GM12878 (cell line): ENCODE results near the gene FARS2. TPM values are rescaled to one million over a fixed set of nuclear protein-coding genes. Genes with fewer than 3 reads are reported as not detected.

ENCODE experiments used
- CBX5 ChIP-seq: sonication (generic); IDR thresholded peaks from 2 replicates; pipeline ENCODE4 v1.6.1; 2016; ENCODE audit warnings: low read depth, moderate library complexity, mild to moderate bottlenecking, inconsistent platforms
- GABPA ChIP-seq: IDR thresholded peaks from 2 replicates; pipeline ENCODE4 v1.6.1; 2014; ENCODE audit warnings: antibody characterized with exemption, low read depth, mild to moderate bottlenecking, inconsistent platforms
- LARP7 ChIP-seq: fragments of 450-650 bp; IDR thresholded peaks from 2 replicates; pipeline ENCODE4 v1.6.1; 2017; ENCODE audit warnings: mild to moderate bottlenecking
- MTA3 ChIP-seq: IDR thresholded peaks from 2 replicates; pipeline ENCODE4 v1.6.1; 2012; ENCODE audit warnings: low read length, inconsistent platforms, borderline replicate concordance
- MXI1 ChIP-seq: fragments of 150-350 bp; IDR thresholded peaks from 2 replicates; pipeline ENCODE4 v1.6.1; 2011; ENCODE audit warnings: low read depth, mild to moderate bottlenecking, inconsistent platforms, low read length, improper control_type of control experiment
- NR2C1 ChIP-seq: fragments of 450-650 bp; IDR thresholded peaks from 2 replicates; pipeline ENCODE4 v1.6.1; 2017; ENCODE audit warnings: antibody characterized with exemption, mild to moderate bottlenecking, moderate library complexity
- POLR2AphosphoS5 ChIP-seq: IDR thresholded peaks from 2 replicates; pipeline ENCODE4 v1.6.1; 2011; ENCODE audit warnings: mild to moderate bottlenecking, low read length, inconsistent platforms
- SPI1 ChIP-seq: IDR thresholded peaks from 2 replicates; pipeline ENCODE4 v1.6.1; 2011; ENCODE audit warnings: low read depth, mild to moderate bottlenecking, low read length, moderate library complexity, borderline replicate concordance; ENCODE audit not compliant: insufficient read depth
- STAT1 ChIP-seq: fragments of 450-650 bp; conservative IDR thresholded peaks from 2 replicates; pipeline ENCODE4 v1.6.1; 2014; ENCODE audit warnings: antibody characterized with exemption, mild to moderate bottlenecking
- SUPT20H ChIP-seq: IDR thresholded peaks from 2 replicates; pipeline ENCODE4 v1.6.1; 2011; ENCODE audit warnings: low read depth, mild to moderate bottlenecking, low read length, moderate library complexity, borderline replicate concordance; ENCODE audit not compliant: control insufficient read depth
- polyA plus RNA-seq, 11 experiments: library from polyadenylated mRNA; depleted of rRNA in 4 of 11; unstranded in 6 of 11; stranded (reverse) in 5 of 11; fragments of >200 nt; fragmentation: Nextera tagmentation in 4 of 11; fragmentation: Illumina TruSeq in 1 of 11; extraction: Ambion mirVana in 4 of 11; extraction: Trizol in 1 of 11; gene quantifications; 1 replicate in 1 of 11; 2 replicates in 10 of 11; pipeline versions ENCODE4 v1.2.1 to v1.2.3, GENCODE V29; 2011 to 2016; ENCODE audit warnings: inconsistent platforms in 2 of 11, missing spikeins in 2 of 11, low read depth in 1 of 11
- total RNA-seq, 4 experiments: library from RNA; depleted of rRNA in 3 of 4; stranded (reverse); fragments of >200 nt in 3 of 4; fragmentation: Illumina TruSeq in 1 of 4; extraction: Trizol in 1 of 4; gene quantifications; 2 replicates each; pipeline versions ENCODE4 v1.2.1 to v1.2.3, GENCODE V29; 2013 to 2021
- TF ChIP-seq, protein P1 (sequence below): fragments of 450-650 bp; IDR thresholded peaks from 2 replicates; pipeline ENCODE4 v1.6.1; 2016; ENCODE audit warnings: mild to moderate bottlenecking
- TF ChIP-seq, protein P2 (sequence below): fragments of 450-650 bp; IDR thresholded peaks from 2 replicates; pipeline ENCODE4 v1.6.1; 2016; ENCODE audit warnings: mild to moderate bottlenecking
- TF ChIP-seq, protein P3 (sequence below): fragments of 150-350 bp; IDR thresholded peaks from 2 replicates; pipeline ENCODE4 v1.6.1; 2016; ENCODE audit warnings: low read depth, low read length
- TF ChIP-seq, protein P4 (sequence below): IDR thresholded peaks from 2 replicates; pipeline ENCODE4 v1.6.1; 2012; ENCODE audit warnings: low read depth, low read length, improper control_type of control experiment
- TF ChIP-seq, protein P5 (sequence below): IDR thresholded peaks from 2 replicates; pipeline ENCODE4 v1.6.1; 2012; ENCODE audit warnings: low read depth, low read length, improper control_type of control experiment
- TF ChIP-seq, protein P6 (sequence below): fragments of 450-650 bp; IDR thresholded peaks from 2 replicates; pipeline ENCODE4 v1.6.1; 2014; ENCODE audit warnings: mild to moderate bottlenecking
- TF ChIP-seq, protein P7 (sequence below): fragments of 450-650 bp; IDR thresholded peaks from 2 replicates; pipeline ENCODE4 v1.6.1; 2016; ENCODE audit warnings: mild to moderate bottlenecking, moderate library complexity, borderline replicate concordance

FARS2 gene
- total and polyA plus RNA-seq, 10 of the 15 experiments (the other 5 are each of a cell fraction or from before 2014, with no cell fraction given) = 16.8 to 46.7 (median 25.6) TPM

DNA sequence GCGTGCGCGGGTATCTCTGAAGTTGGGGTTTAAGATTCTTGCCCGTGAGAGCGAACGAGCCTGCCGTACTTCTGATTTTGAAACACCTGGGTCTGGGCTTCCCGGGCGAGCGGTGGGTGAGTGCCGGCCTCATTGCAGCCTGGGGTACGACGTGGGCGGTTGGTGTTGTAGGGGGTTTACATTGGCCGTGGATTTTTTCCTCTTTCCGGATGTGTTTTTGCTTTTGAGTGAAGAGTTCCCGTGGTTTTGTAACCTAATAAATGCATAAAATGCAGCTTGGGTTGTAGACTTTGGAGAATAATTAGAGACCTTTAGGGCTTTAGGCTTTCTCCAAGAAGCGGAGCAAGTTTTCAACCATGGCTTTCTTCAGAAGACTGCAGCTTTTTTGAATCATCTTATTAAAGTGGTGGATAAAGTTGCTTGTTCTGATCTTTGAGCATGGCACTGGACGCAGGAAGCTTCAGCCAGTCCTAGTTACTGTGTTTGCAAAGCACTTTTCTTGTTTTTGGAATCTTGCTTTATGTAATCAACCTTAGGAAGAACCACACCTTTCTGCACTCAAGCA lies 314 bp downstream of the FARS2 start (continued):
- no peak for TF ChIP-seq STAT1
- no peak for TF ChIP-seq LARP7
- TF ChIP-seq CBX5 = no peak
- no peak for TF ChIP-seq SUPT20H
- TF ChIP-seq NR2C1 = no peak
- TF ChIP-seq, protein P1, sequence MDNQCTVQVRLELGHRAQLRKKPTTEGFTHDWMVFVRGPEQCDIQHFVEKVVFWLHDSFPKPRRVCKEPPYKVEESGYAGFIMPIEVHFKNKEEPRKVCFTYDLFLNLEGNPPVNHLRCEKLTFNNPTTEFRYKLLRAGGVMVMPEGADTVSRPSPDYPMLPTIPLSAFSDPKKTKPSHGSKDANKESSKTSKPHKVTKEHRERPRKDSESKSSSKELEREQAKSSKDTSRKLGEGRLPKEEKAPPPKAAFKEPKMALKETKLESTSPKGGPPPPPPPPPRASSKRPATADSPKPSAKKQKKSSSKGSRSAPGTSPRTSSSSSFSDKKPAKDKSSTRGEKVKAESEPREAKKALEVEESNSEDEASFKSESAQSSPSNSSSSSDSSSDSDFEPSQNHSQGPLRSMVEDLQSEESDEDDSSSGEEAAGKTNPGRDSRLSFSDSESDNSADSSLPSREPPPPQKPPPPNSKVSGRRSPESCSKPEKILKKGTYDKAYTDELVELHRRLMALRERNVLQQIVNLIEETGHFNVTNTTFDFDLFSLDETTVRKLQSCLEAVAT = no peak
- TF ChIP-seq, protein P2, sequence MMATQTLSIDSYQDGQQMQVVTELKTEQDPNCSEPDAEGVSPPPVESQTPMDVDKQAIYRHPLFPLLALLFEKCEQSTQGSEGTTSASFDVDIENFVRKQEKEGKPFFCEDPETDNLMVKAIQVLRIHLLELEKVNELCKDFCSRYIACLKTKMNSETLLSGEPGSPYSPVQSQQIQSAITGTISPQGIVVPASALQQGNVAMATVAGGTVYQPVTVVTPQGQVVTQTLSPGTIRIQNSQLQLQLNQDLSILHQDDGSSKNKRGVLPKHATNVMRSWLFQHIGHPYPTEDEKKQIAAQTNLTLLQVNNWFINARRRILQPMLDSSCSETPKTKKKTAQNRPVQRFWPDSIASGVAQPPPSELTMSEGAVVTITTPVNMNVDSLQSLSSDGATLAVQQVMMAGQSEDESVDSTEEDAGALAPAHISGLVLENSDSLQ = no peak
- no peak for TF ChIP-seq MXI1
- TF ChIP-seq, protein P3, sequence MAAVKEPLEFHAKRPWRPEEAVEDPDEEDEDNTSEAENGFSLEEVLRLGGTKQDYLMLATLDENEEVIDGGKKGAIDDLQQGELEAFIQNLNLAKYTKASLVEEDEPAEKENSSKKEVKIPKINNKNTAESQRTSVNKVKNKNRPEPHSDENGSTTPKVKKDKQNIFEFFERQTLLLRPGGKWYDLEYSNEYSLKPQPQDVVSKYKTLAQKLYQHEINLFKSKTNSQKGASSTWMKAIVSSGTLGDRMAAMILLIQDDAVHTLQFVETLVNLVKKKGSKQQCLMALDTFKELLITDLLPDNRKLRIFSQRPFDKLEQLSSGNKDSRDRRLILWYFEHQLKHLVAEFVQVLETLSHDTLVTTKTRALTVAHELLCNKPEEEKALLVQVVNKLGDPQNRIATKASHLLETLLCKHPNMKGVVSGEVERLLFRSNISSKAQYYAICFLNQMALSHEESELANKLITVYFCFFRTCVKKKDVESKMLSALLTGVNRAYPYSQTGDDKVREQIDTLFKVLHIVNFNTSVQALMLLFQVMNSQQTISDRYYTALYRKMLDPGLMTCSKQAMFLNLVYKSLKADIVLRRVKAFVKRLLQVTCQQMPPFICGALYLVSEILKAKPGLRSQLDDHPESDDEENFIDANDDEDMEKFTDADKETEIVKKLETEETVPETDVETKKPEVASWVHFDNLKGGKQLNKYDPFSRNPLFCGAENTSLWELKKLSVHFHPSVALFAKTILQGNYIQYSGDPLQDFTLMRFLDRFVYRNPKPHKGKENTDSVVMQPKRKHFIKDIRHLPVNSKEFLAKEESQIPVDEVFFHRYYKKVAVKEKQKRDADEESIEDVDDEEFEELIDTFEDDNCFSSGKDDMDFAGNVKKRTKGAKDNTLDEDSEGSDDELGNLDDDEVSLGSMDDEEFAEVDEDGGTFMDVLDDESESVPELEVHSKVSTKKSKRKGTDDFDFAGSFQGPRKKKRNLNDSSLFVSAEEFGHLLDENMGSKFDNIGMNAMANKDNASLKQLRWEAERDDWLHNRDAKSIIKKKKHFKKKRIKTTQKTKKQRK = no peak
- TF ChIP-seq, protein P4, sequence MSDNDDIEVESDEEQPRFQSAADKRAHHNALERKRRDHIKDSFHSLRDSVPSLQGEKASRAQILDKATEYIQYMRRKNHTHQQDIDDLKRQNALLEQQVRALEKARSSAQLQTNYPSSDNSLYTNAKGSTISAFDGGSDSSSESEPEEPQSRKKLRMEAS = no peak; the same call in 1 of the 2 replicates
- TF ChIP-seq MTA3 = no peak
- no peak for TF ChIP-seq GABPA
- TF ChIP-seq, protein P5, sequence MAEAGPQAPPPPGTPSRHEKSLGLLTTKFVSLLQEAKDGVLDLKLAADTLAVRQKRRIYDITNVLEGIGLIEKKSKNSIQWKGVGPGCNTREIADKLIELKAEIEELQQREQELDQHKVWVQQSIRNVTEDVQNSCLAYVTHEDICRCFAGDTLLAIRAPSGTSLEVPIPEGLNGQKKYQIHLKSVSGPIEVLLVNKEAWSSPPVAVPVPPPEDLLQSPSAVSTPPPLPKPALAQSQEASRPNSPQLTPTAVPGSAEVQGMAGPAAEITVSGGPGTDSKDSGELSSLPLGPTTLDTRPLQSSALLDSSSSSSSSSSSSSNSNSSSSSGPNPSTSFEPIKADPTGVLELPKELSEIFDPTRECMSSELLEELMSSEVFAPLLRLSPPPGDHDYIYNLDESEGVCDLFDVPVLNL = no peak
- TF ChIP-seq, protein P6, sequence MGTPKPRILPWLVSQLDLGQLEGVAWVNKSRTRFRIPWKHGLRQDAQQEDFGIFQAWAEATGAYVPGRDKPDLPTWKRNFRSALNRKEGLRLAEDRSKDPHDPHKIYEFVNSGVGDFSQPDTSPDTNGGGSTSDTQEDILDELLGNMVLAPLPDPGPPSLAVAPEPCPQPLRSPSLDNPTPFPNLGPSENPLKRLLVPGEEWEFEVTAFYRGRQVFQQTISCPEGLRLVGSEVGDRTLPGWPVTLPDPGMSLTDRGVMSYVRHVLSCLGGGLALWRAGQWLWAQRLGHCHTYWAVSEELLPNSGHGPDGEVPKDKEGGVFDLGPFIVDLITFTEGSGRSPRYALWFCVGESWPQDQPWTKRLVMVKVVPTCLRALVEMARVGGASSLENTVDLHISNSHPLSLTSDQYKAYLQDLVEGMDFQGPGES = no peak
- TF ChIP-seq SPI1 = no peak
- TF ChIP-seq POLR2AphosphoS5 = peak; percentile 77
- TF ChIP-seq, protein P7, sequence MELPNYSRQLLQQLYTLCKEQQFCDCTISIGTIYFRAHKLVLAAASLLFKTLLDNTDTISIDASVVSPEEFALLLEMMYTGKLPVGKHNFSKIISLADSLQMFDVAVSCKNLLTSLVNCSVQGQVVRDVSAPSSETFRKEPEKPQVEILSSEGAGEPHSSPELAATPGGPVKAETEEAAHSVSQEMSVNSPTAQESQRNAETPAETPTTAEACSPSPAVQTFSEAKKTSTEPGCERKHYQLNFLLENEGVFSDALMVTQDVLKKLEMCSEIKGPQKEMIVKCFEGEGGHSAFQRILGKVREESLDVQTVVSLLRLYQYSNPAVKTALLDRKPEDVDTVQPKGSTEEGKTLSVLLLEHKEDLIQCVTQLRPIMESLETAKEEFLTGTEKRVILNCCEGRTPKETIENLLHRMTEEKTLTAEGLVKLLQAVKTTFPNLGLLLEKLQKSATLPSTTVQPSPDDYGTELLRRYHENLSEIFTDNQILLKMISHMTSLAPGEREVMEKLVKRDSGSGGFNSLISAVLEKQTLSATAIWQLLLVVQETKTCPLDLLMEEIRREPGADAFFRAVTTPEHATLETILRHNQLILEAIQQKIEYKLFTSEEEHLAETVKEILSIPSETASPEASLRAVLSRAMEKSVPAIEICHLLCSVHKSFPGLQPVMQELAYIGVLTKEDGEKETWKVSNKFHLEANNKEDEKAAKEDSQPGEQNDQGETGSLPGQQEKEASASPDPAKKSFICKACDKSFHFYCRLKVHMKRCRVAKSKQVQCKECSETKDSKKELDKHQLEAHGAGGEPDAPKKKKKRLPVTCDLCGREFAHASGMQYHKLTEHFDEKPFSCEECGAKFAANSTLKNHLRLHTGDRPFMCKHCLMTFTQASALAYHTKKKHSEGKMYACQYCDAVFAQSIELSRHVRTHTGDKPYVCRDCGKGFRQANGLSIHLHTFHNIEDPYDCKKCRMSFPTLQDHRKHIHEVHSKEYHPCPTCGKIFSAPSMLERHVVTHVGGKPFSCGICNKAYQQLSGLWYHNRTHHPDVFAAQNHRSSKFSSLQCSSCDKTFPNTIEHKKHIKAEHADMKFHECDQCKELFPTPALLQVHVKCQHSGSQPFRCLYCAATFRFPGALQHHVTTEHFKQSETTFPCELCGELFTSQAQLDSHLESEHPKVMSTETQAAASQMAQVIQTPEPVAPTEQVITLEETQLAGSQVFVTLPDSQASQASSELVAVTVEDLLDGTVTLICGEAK = peak; percentile 76
